HFF-Myc (cell line): ENCODE measurements around the gene TRAP1.
"Not testable (repeated sequence)": the region's sequence is repeated elsewhere in the genome, so short reads cannot be mapped to it uniquely, and the experiment has no call there.

Source experiments
- DNase-seq: peaks from one replicate; pipeline ENCODE4 v3.0.0-alpha.2; 2011; ENCODE audit warnings: low read depth; ENCODE audit errors: extremely low read depth
- H3K4me3 ChIP-seq: replicated peaks from 2 replicates; pipeline ENCODE4 v1.5.1; 2011; ENCODE audit warnings: low read depth, mild to moderate bottlenecking, control low read depth, low read length
- TF ChIP-seq, protein P1 (sequence below): IDR thresholded peaks from 2 replicates; pipeline ENCODE4 v1.5.1; 2012; ENCODE audit warnings: mild to moderate bottlenecking, low read depth, low read length, control low read depth; ENCODE audit errors: missing control alignments

TRAP1 gene

DNA sequence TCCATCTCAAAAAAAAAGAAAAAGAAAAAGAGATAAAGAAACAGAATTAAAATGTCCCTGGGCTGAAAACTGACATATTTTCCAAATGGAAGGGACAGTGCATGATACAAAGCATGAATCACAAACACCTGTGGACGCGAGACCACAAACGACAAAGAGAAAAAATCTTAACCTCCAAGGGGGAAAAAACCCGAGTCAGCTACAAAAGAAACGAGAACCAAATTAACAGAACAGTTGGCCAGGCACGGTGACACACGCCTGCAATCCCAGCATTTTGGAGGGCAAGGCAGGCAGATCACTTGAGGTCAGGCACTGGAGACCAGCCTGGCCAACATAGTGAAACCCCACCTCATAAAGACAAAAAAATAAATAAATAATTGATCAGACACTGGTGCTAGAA, 1.9 kb downstream of the TRAP1 start:
- no peak for DNase-seq
- H3K4me3 ChIP-seq: peak overlapping the region; percentile 99
- TF ChIP-seq, protein P1, sequence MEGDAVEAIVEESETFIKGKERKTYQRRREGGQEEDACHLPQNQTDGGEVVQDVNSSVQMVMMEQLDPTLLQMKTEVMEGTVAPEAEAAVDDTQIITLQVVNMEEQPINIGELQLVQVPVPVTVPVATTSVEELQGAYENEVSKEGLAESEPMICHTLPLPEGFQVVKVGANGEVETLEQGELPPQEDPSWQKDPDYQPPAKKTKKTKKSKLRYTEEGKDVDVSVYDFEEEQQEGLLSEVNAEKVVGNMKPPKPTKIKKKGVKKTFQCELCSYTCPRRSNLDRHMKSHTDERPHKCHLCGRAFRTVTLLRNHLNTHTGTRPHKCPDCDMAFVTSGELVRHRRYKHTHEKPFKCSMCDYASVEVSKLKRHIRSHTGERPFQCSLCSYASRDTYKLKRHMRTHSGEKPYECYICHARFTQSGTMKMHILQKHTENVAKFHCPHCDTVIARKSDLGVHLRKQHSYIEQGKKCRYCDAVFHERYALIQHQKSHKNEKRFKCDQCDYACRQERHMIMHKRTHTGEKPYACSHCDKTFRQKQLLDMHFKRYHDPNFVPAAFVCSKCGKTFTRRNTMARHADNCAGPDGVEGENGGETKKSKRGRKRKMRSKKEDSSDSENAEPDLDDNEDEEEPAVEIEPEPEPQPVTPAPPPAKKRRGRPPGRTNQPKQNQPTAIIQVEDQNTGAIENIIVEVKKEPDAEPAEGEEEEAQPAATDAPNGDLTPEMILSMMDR: no peak

- DNase-seq, H3K4me3 ChIP-seq: not testable (repeated sequence)
Observed at GRCh38 chr16:3714378-3714777, 2.9 kb downstream of the TRAP1 start.

DNA sequence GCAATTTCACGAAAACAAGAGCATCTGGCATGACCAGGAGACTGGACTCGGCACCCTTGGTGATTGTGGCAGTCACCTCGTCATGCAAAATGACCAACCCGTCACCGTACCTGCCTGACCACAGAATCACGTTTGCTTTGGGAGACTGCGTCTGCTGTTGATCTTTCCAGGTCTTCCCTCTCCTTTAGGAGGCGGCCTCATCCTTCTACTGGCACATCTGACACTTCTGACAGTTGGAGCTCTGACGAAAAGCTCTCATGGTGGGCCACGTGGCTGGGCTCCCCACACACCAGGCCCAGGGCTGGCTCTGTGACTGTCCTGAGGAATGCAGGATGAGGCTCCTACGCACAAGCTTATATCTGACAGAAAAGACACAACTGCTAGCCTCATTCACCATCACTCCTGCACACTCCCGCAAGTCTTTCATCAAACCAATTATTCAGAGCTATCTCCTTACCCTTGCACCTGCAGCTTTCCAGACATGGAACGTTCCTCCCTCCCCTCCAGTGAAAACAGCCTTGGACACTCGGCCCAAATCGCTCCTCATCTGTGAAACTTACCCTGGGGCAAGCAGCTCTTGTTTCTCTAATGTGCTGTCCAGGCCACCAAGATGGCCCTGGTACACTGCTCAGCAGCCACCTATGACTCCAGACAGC, 3.6 kb downstream of the TRAP1 start:
- TF ChIP-seq, protein P1: no peak
- DNase-seq: no peak
- no peak overlapping the region for H3K4me3 ChIP-seq

DNA sequence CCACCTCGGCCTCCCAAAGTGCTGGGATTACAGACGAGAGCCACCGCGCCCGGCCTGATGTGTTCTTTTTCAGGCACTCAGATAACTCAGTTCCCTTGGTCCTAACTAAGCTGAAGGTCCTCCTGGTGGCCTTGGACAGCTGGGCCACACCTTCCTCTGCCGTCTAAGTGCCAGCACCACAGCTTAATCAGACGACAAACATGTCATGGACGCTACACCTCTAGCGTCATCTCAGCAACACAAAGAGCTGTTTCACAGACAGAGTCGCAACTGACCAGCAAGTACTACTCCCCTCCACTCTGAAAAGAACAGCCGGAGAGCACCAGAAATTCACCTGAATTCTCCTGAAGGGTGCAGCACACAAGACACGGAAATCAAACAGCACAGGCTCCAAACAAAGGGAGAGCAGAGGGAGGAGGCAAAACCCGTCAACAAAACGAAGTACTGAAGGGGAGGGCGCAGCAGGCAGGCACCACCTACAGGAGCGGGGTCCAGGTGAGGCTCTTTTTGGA, 4.4 kb downstream of the TRAP1 start:
- TF ChIP-seq, protein P1: no peak
- DNase-seq: no peak
- H3K4me3 ChIP-seq: no peak overlapping the region

DNA sequence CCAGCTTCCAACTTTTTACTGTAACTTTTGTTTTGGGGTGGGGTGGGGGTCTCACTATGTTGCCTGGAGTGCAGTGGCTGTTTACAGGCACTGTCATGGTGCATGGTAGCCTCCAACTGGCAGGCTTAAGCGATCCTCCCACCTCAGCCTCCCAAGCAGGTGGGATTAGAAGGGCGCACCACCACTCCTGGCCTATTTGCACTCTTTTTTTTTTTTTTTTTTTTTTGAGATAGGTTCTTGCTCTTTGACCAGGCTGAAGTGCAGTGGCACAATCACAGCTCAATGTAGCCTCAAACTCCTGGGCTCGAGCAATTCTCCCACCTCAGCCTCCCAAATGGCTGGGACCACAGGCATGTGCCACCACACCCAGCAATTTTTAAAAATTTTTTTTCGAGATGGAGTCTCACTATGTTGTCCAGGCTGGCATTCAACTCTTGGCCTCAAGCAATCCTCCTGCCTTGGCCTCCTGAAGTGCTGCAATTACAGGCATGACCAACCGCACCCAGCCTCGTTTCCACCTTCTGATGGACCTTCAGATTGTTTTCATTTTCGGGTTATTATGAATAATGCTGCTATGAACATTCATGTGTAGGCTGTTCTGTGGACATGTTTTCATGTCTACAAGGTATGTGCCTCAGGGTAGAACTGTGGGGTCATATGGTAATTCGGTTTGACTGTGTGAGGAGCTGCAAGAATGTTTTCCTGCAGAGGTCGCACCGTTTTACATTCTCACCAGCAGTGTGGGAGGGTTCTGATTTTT, 10.9 kb downstream of the TRAP1 start:
- TF ChIP-seq, protein P1: no peak
- DNase-seq: no peak
- no peak overlapping the region for H3K4me3 ChIP-seq

DNA sequence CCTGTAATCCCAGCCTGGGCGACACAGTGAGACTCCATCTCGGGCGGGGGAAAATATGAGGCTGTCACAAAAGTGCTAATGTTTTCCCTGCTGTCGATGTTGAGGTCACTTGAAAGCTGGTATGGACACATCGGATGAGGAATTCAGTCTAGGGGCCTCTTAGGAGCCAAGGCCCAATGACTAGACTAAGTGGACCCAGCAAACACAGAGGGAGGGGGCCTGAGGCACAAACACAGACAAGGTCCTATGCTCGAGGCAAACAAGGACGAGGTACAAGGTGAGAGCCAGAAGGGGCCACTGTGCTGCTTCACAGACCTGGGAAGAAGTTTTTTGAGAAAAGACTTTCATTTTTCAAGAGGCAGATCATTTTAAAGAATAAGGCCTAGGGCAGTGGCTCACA, 15.2 kb downstream of the TRAP1 start:
- no peak overlapping the region for H3K4me3 ChIP-seq
- DNase-seq: no peak
- TF ChIP-seq, protein P1: no peak

- no peak overlapping the region for H3K4me3 ChIP-seq
- TF ChIP-seq, protein P1: no peak
- no peak for DNase-seq
Observed at GRCh38 chr16:3701531-3701930, 15.8 kb downstream of the TRAP1 start.
